ENCODE measurements around the gene ARSI.

ARSI gene

GRCh38 chr5:150264667-150265603 lies 37.8 kb downstream of the ARSI start:
- Histone ChIP-seq H3K4me3 (replicated peaks; ENCODE audit: insufficient read depth, low read length) (no peak overlapping the region), H3K27me3 (ENCODE audit: insufficient read depth, poor library complexity, severe bottlenecking) (no peaks in the 10 kb centered on the region), H3K27ac (replicated peaks) (no peak overlapping the region)
- DNase-seq (ENCODE audit: low read depth in 1 of 2, low spot score in 1 of 2): no peak
- peak; percentile 55 for TF ChIP-seq SPI1 (IDR thresholded peaks at IDR 0.05; ENCODE audit: borderline replicate concordance, low read depth)
- no peak for TF ChIP-seq GABPA (IDR thresholded peaks at IDR 0.05; ENCODE audit: low read depth)
- TF ChIP-seq, protein P1, sequence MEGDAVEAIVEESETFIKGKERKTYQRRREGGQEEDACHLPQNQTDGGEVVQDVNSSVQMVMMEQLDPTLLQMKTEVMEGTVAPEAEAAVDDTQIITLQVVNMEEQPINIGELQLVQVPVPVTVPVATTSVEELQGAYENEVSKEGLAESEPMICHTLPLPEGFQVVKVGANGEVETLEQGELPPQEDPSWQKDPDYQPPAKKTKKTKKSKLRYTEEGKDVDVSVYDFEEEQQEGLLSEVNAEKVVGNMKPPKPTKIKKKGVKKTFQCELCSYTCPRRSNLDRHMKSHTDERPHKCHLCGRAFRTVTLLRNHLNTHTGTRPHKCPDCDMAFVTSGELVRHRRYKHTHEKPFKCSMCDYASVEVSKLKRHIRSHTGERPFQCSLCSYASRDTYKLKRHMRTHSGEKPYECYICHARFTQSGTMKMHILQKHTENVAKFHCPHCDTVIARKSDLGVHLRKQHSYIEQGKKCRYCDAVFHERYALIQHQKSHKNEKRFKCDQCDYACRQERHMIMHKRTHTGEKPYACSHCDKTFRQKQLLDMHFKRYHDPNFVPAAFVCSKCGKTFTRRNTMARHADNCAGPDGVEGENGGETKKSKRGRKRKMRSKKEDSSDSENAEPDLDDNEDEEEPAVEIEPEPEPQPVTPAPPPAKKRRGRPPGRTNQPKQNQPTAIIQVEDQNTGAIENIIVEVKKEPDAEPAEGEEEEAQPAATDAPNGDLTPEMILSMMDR (IDR thresholded peaks at IDR 0.05; ENCODE audit: insufficient read depth, low read length): no peak
- TF ChIP-seq, protein P2, sequence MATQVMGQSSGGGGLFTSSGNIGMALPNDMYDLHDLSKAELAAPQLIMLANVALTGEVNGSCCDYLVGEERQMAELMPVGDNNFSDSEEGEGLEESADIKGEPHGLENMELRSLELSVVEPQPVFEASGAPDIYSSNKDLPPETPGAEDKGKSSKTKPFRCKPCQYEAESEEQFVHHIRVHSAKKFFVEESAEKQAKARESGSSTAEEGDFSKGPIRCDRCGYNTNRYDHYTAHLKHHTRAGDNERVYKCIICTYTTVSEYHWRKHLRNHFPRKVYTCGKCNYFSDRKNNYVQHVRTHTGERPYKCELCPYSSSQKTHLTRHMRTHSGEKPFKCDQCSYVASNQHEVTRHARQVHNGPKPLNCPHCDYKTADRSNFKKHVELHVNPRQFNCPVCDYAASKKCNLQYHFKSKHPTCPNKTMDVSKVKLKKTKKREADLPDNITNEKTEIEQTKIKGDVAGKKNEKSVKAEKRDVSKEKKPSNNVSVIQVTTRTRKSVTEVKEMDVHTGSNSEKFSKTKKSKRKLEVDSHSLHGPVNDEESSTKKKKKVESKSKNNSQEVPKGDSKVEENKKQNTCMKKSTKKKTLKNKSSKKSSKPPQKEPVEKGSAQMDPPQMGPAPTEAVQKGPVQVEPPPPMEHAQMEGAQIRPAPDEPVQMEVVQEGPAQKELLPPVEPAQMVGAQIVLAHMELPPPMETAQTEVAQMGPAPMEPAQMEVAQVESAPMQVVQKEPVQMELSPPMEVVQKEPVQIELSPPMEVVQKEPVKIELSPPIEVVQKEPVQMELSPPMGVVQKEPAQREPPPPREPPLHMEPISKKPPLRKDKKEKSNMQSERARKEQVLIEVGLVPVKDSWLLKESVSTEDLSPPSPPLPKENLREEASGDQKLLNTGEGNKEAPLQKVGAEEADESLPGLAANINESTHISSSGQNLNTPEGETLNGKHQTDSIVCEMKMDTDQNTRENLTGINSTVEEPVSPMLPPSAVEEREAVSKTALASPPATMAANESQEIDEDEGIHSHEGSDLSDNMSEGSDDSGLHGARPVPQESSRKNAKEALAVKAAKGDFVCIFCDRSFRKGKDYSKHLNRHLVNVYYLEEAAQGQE (IDR thresholded peaks at IDR 0.05; ENCODE audit: insufficient replicate concordance, low read depth): no peak

- DNase-seq (ENCODE audit: low read depth in 1 of 2, low spot score in 1 of 2): peak in 1 of 2 experiments; percentile 67
- TF ChIP-seq, protein P2 (IDR thresholded peaks at IDR 0.05; ENCODE audit: insufficient replicate concordance, low read depth): no peak
- TF ChIP-seq GABPA (IDR thresholded peaks at IDR 0.05; ENCODE audit: low read depth) (no peak), POLR2AphosphoS5 (IDR thresholded peaks at IDR 0.05; ENCODE audit: low read depth) (no peak), SPI1 (IDR thresholded peaks at IDR 0.05; ENCODE audit: borderline replicate concordance, low read depth) (no peak)
- Histone ChIP-seq H3K4me3 (replicated peaks; ENCODE audit: insufficient read depth, low read length) (no peak overlapping the region), H3K27me3 (ENCODE audit: insufficient read depth, poor library complexity, severe bottlenecking) (no peaks in the 10 kb centered on the region), H3K27ac (replicated peaks) (no peak overlapping the region)
Measured at GRCh38 chr5:150263801-150264621, 38.7 kb downstream of the ARSI start.

DNA sequence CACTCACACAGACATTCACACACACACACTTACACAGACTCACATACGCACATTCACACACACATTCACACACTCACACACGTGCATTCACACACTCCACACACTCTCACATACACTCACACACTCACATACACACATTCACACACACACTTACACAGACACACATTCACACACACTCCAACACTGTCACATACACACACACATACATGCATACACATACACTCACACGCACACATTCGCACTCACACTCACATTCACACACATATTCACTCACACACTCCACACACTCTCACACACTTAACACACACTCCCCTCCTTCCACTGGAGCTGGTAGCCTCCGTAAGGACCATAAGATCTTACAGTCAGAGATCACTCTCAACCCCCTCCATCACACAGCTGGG lies 39.3 kb downstream of the ARSI start:
- DNase-seq (ENCODE audit: low read depth in 1 of 2, low spot score in 1 of 2): no peak
- Histone ChIP-seq H3K27ac (replicated peaks) (no peak overlapping the region), H3K27me3 (ENCODE audit: insufficient read depth, poor library complexity, severe bottlenecking) (no peaks in the 10 kb centered on the region), H3K4me3 (replicated peaks; ENCODE audit: insufficient read depth, low read length) (no peak overlapping the region)
- TF ChIP-seq, protein P2 (IDR thresholded peaks at IDR 0.05; ENCODE audit: insufficient replicate concordance, low read depth): no peak
- TF ChIP-seq GABPA (IDR thresholded peaks at IDR 0.05; ENCODE audit: low read depth) (no peak), POLR2AphosphoS5 (IDR thresholded peaks at IDR 0.05; ENCODE audit: low read depth) (no peak), SPI1 (IDR thresholded peaks at IDR 0.05; ENCODE audit: borderline replicate concordance, low read depth) (no peak)
- TF ChIP-seq, protein P1 (IDR thresholded peaks at IDR 0.05; ENCODE audit: insufficient read depth, low read length): no peak
